GM23338 (cell line): ENCODE results near the gene GALC. TPM values are rescaled to one million over a fixed set of nuclear protein-coding genes. Genes with fewer than 3 reads are reported as not detected.

ENCODE experiments used
- ATAC-seq: fragments of 200-7000 bp; cut with Tn5 transposase; 3 replicates; pipeline ENCODE4 v1.9.1; 2020
- DNase-seq: peaks from one replicate; pipeline ENCODE4 v3.0.0-alpha.2; 2015; ENCODE audit warnings: low spot score
- H2AFZ ChIP-seq: fragments of 200-600 bp; sonication (generic); 2 replicates; pipeline ENCODE4 v1.8.0; 2016; ENCODE audit warnings: antibody characterized with exemption, mild to moderate bottlenecking, moderate library complexity
- H3F3A ChIP-seq: fragments of 200-600 bp; sonication (generic); replicated peaks from 2 replicates; pipeline ENCODE4 v1.8.0; 2017; ENCODE audit warnings: antibody characterized with exemption, mixed run types, low read depth
- H3K27ac ChIP-seq: fragments of 200-600 bp; sonication (generic); 2 replicates; pipeline ENCODE4 v1.6.1; 2016; ENCODE audit warnings: low read depth
- H3K27me3 ChIP-seq: fragments of 200-600 bp; sonication (generic); 2 replicates; pipeline ENCODE4 v1.8.0; 2016; ENCODE audit warnings: mild to moderate bottlenecking, mixed run types, moderate library complexity; ENCODE audit not compliant: insufficient read depth
- H3K36me3 ChIP-seq: fragments of 200-600 bp; sonication (generic); 2 replicates; pipeline ENCODE4 v1.8.0; 2016; ENCODE audit warnings: mild to moderate bottlenecking; ENCODE audit not compliant: insufficient read depth
- H3K4me1 ChIP-seq: fragments of 200-600 bp; sonication (generic); 2 replicates; pipeline ENCODE4 v1.8.0; 2016; ENCODE audit warnings: mild to moderate bottlenecking, moderate library complexity; ENCODE audit not compliant: insufficient read depth
- H3K4me2 ChIP-seq: fragments of 200-600 bp; sonication (generic); 2 replicates; pipeline ENCODE4 v1.7.1; 2017; ENCODE audit warnings: mixed run types
- H3K4me3 ChIP-seq: fragments of 200-600 bp; sonication (generic); 2 replicates; pipeline ENCODE4 v1.6.1; 2016; ENCODE audit warnings: mixed run types
- H3K79me2 ChIP-seq: fragments of 200-600 bp; sonication (generic); replicated peaks from 2 replicates; pipeline ENCODE4 v1.8.0; 2017; ENCODE audit warnings: mild to moderate bottlenecking; ENCODE audit not compliant: insufficient read depth
- H3K9me2 ChIP-seq: fragments of 200-600 bp; sonication (generic); 2 replicates; pipeline ENCODE4 v1.8.0; 2017; ENCODE audit not compliant: insufficient read depth
- H4K20me1 ChIP-seq: fragments of 200-600 bp; sonication (generic); replicated peaks from 2 replicates; pipeline ENCODE4 v1.8.0; 2017; ENCODE audit warnings: mild to moderate bottlenecking; ENCODE audit not compliant: insufficient read depth
- H3K27ac Mint-ChIP-seq: 2 replicates; pipeline ENCODE4 v1.8.0; 2020; ENCODE audit warnings: inconsistent platforms, mild to moderate bottlenecking, moderate library complexity, mixed read lengths
- H3K27me3 Mint-ChIP-seq: 3 replicates; pipeline ENCODE4 v1.8.0; 2022; ENCODE audit warnings: low read depth, mild to moderate bottlenecking, moderate library complexity, mixed read lengths, inconsistent platforms; ENCODE audit not compliant: insufficient read depth, poor library complexity
- H3K36me3 Mint-ChIP-seq: 3 replicates; pipeline ENCODE4 v1.8.0; 2021; ENCODE audit warnings: low read depth, mild to moderate bottlenecking, inconsistent platforms, moderate library complexity, mixed read lengths
- H3K4me1 Mint-ChIP-seq: 3 replicates; pipeline ENCODE4 v1.8.0; 2020; ENCODE audit warnings: mild to moderate bottlenecking, inconsistent platforms, mixed read lengths
- H3K4me3 Mint-ChIP-seq: 3 replicates; pipeline ENCODE4 v1.8.0; 2021; ENCODE audit warnings: moderate library complexity, mild to moderate bottlenecking, inconsistent platforms, mixed read lengths
- H3K9me3 Mint-ChIP-seq: 3 replicates; pipeline ENCODE4 v1.8.0; 2020; ENCODE audit warnings: moderate library complexity, mild to moderate bottlenecking, inconsistent platforms, mixed read lengths
- CREB1 ChIP-seq: fragments of 250-450 bp; sonication (Bioruptor Pico); IDR thresholded peaks from 2 replicates; pipeline ENCODE4 v1.5.0; 2020; ENCODE audit warnings: low read depth, mild to moderate bottlenecking, moderate library complexity
- EZH2 ChIP-seq: fragments of 200-600 bp; sonication (generic); IDR thresholded peaks from one replicate; pipeline ENCODE4 v1.8.0; 2017; ENCODE audit warnings: antibody characterized with exemption, mild to moderate bottlenecking, low read depth; ENCODE audit not compliant: unreplicated experiment
- EZH2phosphoT487 ChIP-seq: fragments of 200-600 bp; sonication (generic); IDR thresholded peaks from one replicate; pipeline ENCODE4 v1.8.1; 2018; ENCODE audit warnings: antibody characterized with exemption; ENCODE audit not compliant: unreplicated experiment
- JUNB ChIP-seq: IDR thresholded peaks from one replicate; pipeline ENCODE4 v1.6.1; 2016; ENCODE audit warnings: antibody characterized with exemption; ENCODE audit not compliant: unreplicated experiment
- NANOG ChIP-seq: IDR thresholded peaks from 2 replicates; pipeline ENCODE4 v1.6.1; 2016; ENCODE audit warnings: antibody characterized with exemption, borderline replicate concordance
- POLR2AphosphoS5 ChIP-seq: IDR thresholded peaks from 2 replicates; pipeline ENCODE4 v1.6.1; 2016; ENCODE audit warnings: antibody characterized with exemption, low read depth
- STAT1 ChIP-seq: IDR thresholded peaks from one replicate; pipeline ENCODE4 v1.6.1; 2016; ENCODE audit warnings: antibody characterized with exemption; ENCODE audit not compliant: unreplicated experiment
- ZNF114 ChIP-seq: fragments of 250-450 bp; sonication (Bioruptor Pico); IDR thresholded peaks from 2 replicates; pipeline ENCODE4 v1.5.0; 2020; ENCODE audit warnings: mild to moderate bottlenecking, moderate library complexity
- polyA plus RNA-seq: library from polyadenylated mRNA; unstranded; fragments of >200 nt; fragmentation: Nextera tagmentation; extraction: Ambion mirVana; gene quantifications from 2 replicates; pipeline ENCODE4 v1.2.1, GENCODE V29; 2016
- total RNA-seq: library from RNA; depleted of rRNA; stranded (reverse); fragments of >200 nt; shearing (Covaris generic); gene quantifications from 2 replicates; pipeline ENCODE4 v1.2.3, GENCODE V29; 2014
- TF ChIP-seq, protein P1 (sequence below): IDR thresholded peaks from 2 replicates; pipeline ENCODE4 v1.6.1; 2016; ENCODE audit warnings: antibody characterized with exemption
- TF ChIP-seq, protein P2 (sequence below), 2 experiments: fragments of 200-600 bp in 1 of 2; sonication (generic) in 1 of 2; conservative IDR thresholded peaks; 2 replicates each; pipeline versions ENCODE4 v1.5.1 to v1.6.1; 2016 to 2017; ENCODE audit warnings: antibody characterized with exemption in 2 of 2, low read depth in 2 of 2, mild to moderate bottlenecking in 2 of 2, moderate library complexity in 1 of 2

The GALC gene
- total and polyA plus RNA-seq, 2 experiments from 2014 or later, result 3.4 to 12.9 TPM

DNA sequence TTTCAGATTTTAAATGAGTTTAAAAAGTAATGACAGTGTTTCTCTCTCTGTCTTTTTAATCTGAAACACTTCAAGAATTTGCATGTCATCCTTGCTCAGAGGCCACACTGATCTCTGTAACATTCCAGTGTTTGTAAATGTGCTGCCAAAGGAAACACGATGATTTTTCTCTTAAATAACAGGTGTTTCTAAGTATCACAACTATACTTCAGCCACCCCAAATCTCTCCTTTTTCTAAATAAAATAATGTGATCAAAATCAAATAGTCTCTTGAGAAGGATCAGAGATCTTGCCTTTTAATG, 3.3 kb upstream of the GALC start:
- no peak overlapping the region for H2AFZ ChIP-seq
- H3K27me3 ChIP-seq, result no peaks in the 10 kb centered on the region
- H3K4me2 ChIP-seq, result no peak overlapping the region
- Mint-ChIP-seq H3K4me1 (peaks cover 12% of the 10 kb centered on the region; the same call in 2 of the 3 replicates), H3K27ac (no peak overlapping the region), H3K4me3 (no peak overlapping the region), H3K9me3 (no peaks in the 10 kb centered on the region; the same call in 2 of the 3 replicates), H3K36me3 (no peaks in the 10 kb centered on the region), H3K27me3 (peaks cover 5% of the 10 kb centered on the region)
- no peak for DNase-seq
- no peak overlapping the region for H3K27ac ChIP-seq
- H3K79me2 ChIP-seq, result no peaks in the 10 kb centered on the region
- 0 out of 2 replicates have a peak, but pooled peaks cover 2% of the 10 kb centered on the region for H3F3A ChIP-seq
- no peaks in the 10 kb centered on the region for H4K20me1 ChIP-seq
- ATAC-seq, result no peak
- H3K4me1 ChIP-seq, result peaks cover 5% of the 10 kb centered on the region; the same call in 1 of the 2 replicates
- H3K9me2 ChIP-seq, result no peaks in the 10 kb centered on the region; the same call in 1 of the 2 replicates
- no peak overlapping the region for H3K4me3 ChIP-seq
- TF ChIP-seq EZH2 (no peak), JUNB (no peak), EZH2phosphoT487 (no peak), NANOG (no peak), ZNF114 (no peak), POLR2AphosphoS5 (no peak), STAT1 (no peak), CREB1 (CRISPR knock-in tag) (no peak)
- TF ChIP-seq, protein P1, sequence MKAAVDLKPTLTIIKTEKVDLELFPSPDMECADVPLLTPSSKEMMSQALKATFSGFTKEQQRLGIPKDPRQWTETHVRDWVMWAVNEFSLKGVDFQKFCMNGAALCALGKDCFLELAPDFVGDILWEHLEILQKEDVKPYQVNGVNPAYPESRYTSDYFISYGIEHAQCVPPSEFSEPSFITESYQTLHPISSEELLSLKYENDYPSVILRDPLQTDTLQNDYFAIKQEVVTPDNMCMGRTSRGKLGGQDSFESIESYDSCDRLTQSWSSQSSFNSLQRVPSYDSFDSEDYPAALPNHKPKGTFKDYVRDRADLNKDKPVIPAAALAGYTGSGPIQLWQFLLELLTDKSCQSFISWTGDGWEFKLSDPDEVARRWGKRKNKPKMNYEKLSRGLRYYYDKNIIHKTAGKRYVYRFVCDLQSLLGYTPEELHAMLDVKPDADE, result no peak
- TF ChIP-seq, protein P2, sequence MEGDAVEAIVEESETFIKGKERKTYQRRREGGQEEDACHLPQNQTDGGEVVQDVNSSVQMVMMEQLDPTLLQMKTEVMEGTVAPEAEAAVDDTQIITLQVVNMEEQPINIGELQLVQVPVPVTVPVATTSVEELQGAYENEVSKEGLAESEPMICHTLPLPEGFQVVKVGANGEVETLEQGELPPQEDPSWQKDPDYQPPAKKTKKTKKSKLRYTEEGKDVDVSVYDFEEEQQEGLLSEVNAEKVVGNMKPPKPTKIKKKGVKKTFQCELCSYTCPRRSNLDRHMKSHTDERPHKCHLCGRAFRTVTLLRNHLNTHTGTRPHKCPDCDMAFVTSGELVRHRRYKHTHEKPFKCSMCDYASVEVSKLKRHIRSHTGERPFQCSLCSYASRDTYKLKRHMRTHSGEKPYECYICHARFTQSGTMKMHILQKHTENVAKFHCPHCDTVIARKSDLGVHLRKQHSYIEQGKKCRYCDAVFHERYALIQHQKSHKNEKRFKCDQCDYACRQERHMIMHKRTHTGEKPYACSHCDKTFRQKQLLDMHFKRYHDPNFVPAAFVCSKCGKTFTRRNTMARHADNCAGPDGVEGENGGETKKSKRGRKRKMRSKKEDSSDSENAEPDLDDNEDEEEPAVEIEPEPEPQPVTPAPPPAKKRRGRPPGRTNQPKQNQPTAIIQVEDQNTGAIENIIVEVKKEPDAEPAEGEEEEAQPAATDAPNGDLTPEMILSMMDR (conservative IDR thresholded peaks at IDR 0.05; ENCODE audit: low read depth in 2 of 2), result no peak
- H3K36me3 ChIP-seq, result no peaks in the 10 kb centered on the region

DNA sequence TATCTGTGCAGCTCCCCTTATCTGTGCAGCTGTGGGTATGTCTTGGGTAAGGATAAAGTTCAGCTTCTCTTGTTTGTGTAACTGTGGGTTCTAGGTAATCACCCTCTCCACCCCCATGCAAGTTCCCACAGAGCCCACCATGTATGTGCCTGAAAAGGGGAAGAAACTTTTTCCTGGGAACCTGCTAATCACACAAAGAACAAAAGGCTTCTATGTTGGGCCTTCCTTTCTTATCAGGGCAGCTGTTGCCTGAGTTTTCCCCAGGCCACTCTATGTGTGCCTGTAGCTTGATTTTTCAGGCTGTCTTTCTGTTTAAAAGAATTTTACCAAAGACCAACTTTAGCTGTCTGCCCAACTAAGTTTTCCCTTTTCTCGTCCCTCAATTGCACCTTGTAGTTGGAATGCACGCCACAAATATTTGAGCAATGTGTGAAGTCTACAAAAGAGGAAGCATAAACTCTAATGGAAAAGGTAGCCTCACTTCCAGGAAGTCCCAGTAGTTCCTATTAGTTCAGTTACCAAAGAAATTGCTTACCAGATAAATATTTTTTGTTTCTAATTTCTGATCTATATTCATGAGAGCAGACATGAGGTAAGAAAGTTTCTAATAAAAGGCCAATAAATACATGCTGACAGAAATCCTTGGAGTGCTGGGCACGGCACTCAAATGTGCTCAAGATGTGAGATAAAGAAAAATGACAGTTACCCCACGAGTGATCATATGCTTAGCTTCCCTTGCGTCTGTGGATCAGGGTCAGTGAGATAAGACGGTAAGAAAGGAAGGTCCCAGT, 2.7 kb upstream of the GALC start:
- H3K27me3 Mint-ChIP-seq, result peaks cover 7% of the 10 kb centered on the region
- Histone ChIP-seq H3K9me2 (no peaks in the 10 kb centered on the region; the same call in 1 of the 2 replicates), H3K36me3 (no peaks in the 10 kb centered on the region), H4K20me1 (no peaks in the 10 kb centered on the region), H2AFZ (no peak overlapping the region), H3F3A (0 out of 2 replicates have a peak, but pooled peaks cover 2% of the 10 kb centered on the region), H3K79me2 (no peaks in the 10 kb centered on the region), H3K4me1 (peaks cover 5% of the 10 kb centered on the region; the same call in 1 of the 2 replicates), H3K27me3 (no peaks in the 10 kb centered on the region), H3K4me2 (no peak overlapping the region), H3K27ac (no peak overlapping the region), H3K4me3 (no peak overlapping the region)
- H3K4me1 Mint-ChIP-seq, result peaks cover 12% of the 10 kb centered on the region; the same call in 2 of the 3 replicates
- no peaks in the 10 kb centered on the region; the same call in 2 of the 3 replicates for H3K9me3 Mint-ChIP-seq
- ATAC-seq (no peak), DNase-seq (no peak)
- no peak overlapping the region for H3K27ac Mint-ChIP-seq
- H3K36me3 Mint-ChIP-seq, result no peaks in the 10 kb centered on the region
- no peak overlapping the region for H3K4me3 Mint-ChIP-seq
- TF ChIP-seq JUNB (no peak), POLR2AphosphoS5 (no peak), EZH2 (no peak), ZNF114 (no peak), EZH2phosphoT487 (no peak)
- TF ChIP-seq, protein P2 (conservative IDR thresholded peaks at IDR 0.05; ENCODE audit: low read depth in 2 of 2), result no peak
